ENCODE results near the gene TNS3. TPM values are rescaled to one million over a fixed set of nuclear protein-coding genes. Genes with fewer than 3 reads are reported as not detected.

TNS3 gene
- total and polyA plus RNA-seq, 9 of the 15 experiments (the other 6 are each of a cell fraction or from before 2014, with no cell fraction given) = 0.20 TPM; not detected in 8

DNA sequence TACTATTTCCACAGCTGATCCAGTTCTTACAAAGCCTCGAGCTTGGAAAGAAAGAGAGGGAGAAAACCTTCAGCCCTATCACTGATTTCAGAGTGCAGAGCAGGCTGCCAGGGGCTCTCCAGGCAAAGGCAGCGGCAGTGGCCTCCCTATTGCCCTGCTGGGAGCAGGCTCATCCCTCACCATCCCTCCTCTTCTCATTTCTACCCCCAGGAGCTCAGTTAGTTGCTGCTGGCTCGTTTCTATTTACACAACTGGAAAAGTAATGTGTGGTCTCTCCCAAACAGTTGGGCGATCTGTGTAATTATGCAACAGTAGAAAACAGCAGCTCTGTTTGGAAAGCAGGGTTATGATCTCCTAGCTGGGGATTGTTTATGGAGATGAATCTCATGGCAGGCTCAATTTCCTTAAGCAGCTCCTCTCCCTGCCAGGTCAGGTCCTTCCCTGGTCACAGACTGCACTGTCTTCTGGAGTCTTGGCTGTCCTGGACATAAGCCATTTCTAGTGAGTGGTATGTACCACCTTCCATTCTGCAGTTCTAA lies 28.7 kb upstream of the TNS3 start:
- intact Hi-C loops (cut with micrococcal nuclease) (no loop called here), in situ Hi-C loops (cut with MboI) (no loop called here)
- peaks cover 5 to 51% of the 10 kb centered on the region in 2 experiments; a peak in 3 of 5 replicates for H3K27me3 ChIP-seq (ENCODE audit: control insufficient read depth in 2 of 2, insufficient read depth in 2 of 2, low read length in 2 of 2)
- no peak overlapping the region for H3K9ac ChIP-seq (ENCODE audit: insufficient read depth in 1 of 2, low read depth in 2 of 2, low read length in 2 of 2)
- no peaks in the 10 kb centered on the region for H3K9me1 ChIP-seq (ENCODE audit: control insufficient read depth, insufficient read depth, low read length)
- no peak for TF ChIP-seq KLF1 (tag; IDR thresholded peaks at IDR 0.05)
- TF ChIP-seq SMAD2 (IDR thresholded peaks at IDR 0.05; ENCODE audit: low read depth, low read length) = no peak
- TF ChIP-seq RFX5 (IDR thresholded peaks at IDR 0.05; ENCODE audit: low read depth, low read length) = no peak
- TF ChIP-seq, protein P1, sequence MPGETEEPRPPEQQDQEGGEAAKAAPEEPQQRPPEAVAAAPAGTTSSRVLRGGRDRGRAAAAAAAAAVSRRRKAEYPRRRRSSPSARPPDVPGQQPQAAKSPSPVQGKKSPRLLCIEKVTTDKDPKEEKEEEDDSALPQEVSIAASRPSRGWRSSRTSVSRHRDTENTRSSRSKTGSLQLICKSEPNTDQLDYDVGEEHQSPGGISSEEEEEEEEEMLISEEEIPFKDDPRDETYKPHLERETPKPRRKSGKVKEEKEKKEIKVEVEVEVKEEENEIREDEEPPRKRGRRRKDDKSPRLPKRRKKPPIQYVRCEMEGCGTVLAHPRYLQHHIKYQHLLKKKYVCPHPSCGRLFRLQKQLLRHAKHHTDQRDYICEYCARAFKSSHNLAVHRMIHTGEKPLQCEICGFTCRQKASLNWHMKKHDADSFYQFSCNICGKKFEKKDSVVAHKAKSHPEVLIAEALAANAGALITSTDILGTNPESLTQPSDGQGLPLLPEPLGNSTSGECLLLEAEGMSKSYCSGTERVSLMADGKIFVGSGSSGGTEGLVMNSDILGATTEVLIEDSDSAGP (CRISPR knock-in tag; IDR thresholded peaks at IDR 0.05) = no peak
- H3K4me2 ChIP-seq (ENCODE audit: insufficient read depth, low read length) = no peak overlapping the region
- no peaks in the 10 kb centered on the region for H3K79me2 ChIP-seq (ENCODE audit: control insufficient read depth, insufficient read depth, low read length)
- no peak overlapping the region for H2AFZ ChIP-seq (ENCODE audit: low read depth, low read length)
- H3K27ac ChIP-seq (ENCODE audit: extremely low read depth, low read depth, low read length) = no peak overlapping the region
- CTCF ChIA-PET (ENCODE audit: low intra/inter-chr PET ratio) = no interaction called here
- H3K9me3 ChIP-seq (replicated peaks; ENCODE audit: control insufficient read depth, insufficient read depth, low read depth, low read length) = no peaks in the 10 kb centered on the region
- DNase-seq (ENCODE audit: extremely low read depth in 1 of 4, low spot score in 3 of 4) (no peak), FAIRE-seq (no peak), ATAC-seq (no peak)
- POLR2A ChIA-PET = interaction anchor here (0.6 kb wide), 1 partner anchor 344 kb away, joined by 3 read pairs; no protein-coding TSS in a partner anchor
- H4K20me1 ChIP-seq (replicated peaks; ENCODE audit: control insufficient read depth, insufficient read depth, low read length) = no peaks in the 10 kb centered on the region; the same call in 1 of the 2 replicates
- no peak overlapping the region for H3K4me3 ChIP-seq
- 0% methylated on average over 4 of the region's 4 CpGs for WGBS (ENCODE audit: insufficient coverage, low coverage, missing lambda C conversion rate)
- H3K36me3 ChIP-seq (ENCODE audit: control insufficient read depth, insufficient read depth, low read length) = no peaks in the 10 kb centered on the region
- no peaks in the 10 kb centered on the region for H3K4me1 ChIP-seq (replicated peaks in 1 of 2; ENCODE audit: control insufficient read depth in 2 of 2, insufficient read depth in 2 of 2, low read length in 2 of 2)
- no TSS peak for BruUV-seq (replicated peaks)
